Measurements from ENCODE around the gene VPS72.

VPS72 gene

DNA sequence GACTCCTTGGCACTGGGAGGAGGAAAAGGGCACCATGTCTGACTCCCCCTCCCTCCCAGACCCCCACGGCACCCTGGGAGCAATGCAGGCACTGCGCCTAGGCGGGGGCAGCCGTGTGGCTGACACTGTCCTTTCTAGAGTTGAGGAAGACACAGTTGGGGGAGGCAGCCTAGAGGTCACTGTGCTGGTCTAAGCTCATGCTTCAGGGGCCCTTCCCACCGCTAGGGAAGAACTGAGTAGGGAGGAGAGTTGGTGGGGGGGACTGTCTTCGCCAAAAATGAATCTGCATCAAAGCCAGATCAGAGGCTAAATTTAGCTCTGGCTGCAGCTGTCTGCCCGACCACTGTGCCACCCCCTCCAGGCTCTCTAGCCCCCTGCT, 47.0 kb downstream of the VPS72 start:
- no peak for DNase-seq

DNA sequence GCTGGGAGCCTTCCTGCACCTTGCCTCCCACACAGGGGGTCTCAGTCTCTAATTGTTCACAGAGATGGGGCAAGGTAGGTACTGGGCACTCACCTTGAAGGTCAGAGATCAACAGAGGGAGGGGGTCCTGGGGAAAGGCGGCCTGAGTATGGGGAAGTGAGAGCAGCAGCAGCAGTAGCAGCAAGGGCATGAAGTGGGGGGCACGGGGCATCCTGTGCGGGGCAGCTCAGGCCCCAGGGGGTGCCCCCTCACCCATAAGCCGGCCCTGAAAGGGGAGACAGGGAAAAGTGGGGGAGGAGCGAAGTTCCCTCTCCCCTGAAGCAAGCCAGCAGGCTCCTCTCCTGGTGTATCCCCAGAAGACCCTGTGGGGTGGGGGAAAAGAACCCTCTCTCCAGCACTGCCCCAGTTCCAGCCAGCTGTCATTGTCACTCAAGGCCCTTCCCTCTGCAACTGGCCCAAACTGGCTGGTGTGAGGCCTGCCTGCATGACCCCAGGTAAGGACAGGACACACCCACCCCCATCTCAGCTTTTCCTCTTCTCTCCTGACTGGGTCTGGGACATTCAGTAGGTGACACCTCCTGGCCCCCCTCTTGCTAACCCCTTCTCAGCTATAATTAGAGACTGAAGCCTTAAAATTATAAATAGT, 47.5 kb downstream of the VPS72 start:
- DNase-seq: no peak

DNA sequence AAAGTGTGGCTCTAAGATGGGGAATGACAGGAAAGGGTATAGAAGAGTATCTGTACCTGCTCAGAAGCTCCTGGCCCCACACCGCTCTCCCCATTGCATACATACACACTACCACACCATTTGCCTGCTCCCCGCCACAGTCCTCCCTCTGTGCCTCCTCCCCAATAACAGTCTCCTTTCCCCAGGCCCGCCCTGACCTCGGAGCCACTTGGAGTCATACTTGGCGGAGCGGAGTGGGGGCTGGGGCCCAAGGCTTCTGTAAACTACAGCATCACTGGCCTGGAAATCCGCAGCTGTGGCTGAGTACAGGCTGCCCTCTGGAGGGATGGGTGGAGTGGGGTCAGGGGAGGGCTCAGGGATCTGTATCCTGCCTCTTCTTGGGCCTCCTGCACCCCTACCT, 52.2 kb downstream of the VPS72 start:
- DNase-seq: no peak

DNA sequence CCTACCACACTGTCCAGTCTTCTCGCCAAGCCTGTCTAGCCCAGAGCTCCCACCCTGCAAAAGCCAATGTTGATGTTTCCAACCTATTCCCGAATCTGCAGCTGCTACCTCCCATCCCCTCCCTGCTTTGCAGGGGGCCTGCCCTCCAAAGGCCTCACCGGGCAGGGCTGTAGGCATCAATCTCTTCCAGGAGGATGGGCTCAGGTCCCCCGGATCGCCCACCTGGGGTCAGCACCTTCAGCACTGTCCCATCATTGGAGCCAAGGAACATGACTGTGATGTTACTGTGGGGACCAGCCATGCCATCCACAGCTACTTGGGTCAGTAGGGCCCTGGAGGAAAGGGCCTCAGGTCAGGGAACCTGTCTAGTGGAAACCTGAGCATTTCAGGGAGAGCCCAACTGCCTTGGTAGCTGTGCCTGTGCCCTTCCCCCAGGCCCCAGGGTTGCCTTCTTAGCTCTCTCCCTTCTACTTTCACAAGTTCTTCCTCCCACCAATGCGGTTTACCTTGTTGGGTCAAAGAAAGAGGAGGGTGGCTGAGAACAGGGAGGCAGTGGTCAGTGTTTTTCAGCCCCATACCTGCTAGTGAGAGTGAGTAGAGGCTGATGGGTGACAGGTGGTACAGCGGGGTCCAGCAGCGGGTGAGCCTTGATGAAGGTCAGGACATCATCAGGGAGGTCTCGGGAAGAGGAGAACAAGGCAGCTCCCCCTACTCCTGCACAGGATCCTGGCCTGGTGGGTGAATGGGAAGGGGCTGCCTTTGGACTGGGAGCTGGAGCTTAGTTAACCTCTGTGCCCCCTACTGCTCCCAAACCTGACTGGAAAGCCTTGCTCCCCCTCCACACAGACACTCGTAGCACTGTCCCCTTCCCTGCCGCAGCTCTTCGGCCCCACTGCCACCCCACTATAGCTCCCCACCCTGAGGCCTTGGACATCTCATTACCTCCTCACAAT, 54.3 kb downstream of the VPS72 start:
- no peak for DNase-seq

DNA sequence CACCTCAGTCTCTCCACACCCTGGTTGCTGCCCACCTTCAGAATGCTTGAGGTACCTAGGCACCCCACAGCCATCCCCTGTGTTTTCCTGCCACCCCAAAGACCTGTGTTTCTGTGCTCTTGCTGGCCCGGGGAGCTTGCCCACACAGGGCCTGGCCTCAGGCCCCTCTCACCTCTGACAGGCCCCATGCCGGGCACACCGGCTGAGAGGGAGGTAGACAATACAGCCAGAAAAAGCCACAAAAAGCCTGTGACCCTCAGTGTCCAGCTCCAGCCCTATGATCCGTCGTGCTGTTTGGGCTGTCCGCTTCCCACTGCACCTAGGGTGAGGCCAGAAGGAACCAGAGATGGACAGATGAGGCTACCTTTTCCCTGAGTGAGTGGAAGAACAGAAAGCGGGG, 55.0 kb downstream of the VPS72 start:
- no peak for DNase-seq

DNA sequence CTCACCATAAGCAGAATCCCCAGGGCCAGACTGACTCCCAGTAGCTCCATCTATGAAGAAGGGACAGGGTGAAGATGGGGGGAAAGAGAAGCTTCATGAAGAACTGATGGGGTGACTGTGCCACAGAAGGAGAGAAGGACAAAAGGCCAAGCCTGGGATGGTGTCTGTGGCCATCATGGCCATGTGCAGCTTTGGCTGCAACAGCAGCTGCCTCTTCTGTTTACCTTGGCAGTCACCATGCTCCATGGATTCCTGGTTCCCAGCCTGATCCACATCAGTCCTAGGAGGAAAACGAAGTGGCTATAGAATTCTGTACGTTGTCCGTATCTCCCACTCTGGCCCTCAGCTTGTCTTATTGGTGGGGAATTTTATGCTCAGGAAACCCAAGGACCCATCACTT, 55.6 kb downstream of the VPS72 start:
- no peak for DNase-seq

DNA sequence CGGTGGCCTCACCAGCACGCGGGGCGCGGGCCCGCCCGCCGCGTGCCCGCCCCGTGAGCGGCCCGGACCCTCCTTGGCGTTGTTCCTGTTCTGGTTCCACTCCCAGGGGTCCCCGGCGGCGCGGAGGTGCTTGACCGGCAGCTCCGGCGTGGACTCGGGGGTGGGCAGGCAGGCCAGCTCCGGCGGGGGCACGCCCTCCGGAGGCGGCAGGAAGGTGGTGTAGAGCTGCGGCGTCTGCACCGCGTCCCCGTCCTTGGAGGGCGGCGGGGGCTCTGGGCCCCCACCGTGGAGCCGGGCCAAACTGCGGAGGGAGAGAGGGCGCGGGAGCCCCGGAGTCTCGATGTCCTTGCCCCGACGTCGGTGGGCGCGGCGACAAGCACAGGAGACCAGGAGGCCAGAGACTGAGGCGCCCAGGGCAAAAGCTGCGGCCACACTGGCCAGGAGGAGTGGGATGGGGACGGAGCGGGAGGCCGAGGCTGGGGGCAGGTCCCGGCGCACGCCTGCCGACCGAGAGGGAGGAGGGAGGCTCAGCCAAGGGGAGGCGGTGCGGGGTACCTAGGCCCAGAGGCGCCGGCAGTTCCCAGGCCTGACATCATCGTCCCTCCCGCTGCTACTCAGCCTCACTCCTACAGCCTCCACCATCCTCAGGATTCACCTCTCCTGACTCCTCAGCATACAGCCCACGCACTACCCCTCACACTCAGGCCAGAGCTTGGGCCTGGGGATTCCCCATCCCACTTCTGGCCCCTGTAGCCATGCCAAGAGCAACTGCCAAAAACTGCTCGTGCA, 56.8 kb downstream of the VPS72 start:
- no peak for DNase-seq

DNA sequence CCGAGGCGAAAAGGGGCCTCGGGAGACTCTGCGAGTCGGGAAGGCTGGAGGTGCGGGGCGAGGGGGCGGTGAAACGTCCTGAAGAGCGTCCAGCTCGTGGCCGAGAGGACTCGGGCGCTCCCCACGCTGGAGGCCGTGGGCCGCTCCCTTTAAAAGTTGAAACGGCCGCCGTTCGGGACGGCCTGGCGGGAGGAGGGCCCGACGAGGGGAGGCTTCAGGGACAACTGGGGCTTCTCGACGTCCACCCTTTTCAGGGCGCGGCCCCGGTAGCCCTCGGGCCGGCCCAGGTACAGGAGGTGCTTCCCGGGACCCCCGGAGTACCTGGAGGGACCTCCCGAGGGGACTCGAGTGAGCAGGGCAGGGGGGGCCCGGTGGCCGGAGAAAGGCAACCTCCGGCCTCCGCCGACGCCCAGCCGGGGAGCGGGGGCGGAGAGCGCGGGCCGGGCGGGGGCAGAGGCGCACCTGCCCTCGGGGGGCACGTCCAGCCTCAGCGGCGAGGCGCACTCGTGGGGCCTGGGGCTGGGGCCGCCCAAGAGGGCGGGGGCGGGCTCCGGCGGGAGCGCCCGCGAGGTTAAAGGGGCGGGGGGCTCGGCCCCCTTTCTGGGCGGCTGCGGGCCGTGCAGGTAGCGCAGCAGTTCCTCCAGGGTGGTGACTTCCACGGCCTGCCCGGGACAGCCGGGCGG, 57.5 kb downstream of the VPS72 start:
- DNase-seq: no peak

DNA sequence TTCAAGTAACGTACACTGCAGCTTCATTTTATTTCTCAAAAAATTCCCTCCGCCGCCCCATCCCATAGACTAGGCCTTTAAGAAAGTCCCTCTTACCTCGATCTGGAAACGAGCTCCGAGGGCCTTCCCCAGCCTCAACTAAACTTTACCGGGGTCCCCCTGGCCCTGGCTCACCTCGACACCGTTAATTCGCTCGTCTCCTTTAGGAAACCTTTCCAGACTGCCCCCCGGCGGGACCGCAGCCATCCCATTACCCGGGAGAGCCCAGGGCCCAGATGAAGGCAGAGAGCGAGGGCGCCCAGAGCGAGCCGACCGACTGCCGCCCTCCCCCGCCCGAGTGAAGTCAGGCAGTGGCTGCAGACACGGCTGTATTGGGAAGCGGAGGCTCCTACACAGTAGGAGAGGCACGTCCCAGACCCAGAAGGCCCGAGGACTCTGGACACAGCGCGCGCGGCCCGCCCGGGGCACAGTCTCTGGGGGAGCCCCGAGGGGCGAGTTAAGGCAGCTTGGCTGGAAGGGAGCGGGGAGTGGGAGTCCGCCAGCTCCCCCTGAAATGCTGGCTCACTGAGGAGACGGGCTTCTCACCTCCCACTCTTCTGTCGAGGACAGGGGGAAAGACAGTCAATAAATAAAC, 58.2 kb downstream of the VPS72 start:
- DNase-seq: no peak

DNA sequence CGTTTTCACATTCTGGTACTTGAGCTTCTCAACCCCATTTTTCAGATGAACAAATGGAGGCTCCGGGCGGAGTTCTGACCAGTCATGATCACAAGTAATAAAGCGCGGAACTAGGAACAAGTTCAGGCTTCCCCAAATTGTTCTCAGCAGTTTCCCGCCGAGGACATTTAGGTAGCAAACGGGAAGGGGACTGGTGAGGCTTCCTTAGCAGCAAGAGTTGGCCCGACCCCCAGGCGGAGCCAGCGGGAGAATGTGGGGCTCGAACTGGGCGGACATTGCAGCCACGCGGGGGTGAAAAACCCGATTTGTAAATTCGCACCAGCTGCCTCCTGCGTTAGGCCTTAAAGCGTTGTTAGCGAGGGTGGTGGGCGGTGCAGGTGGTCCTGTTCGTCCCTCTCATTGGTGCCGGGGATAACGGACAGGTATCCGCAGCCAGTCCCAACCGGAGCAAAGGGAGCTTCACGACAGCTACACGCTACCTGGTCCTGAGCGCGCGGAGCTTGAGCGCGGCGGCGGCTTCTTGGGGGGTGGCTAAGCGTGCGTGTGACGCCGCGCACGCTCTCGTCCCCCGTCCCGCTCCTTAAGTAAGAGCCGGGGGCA, 58.9 kb downstream of the VPS72 start:
- DNase-seq: peak; percentile 85

DNA sequence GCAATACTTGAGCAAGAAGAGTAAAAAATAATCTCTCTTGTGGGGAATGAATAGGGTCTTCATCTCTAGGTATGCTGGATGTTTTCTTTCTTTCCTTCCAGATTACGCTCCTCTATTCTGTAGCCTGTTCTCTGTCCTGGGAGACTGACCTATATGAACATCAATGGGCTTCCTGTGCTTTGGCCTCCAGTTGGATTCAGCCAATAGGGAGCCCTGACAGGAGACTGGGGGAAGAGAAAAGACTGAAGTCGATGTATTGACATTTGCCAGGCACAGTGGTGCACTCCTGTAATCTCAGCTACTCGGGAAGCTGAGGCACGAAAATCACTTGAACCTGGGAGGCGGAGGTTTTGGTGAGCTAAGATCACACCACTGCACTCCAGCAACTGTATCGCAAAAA, 61.2 kb downstream of the VPS72 start:
- no peak for DNase-seq
